Keratinocyte (primary cell): ENCODE measurements around the gene SAXO1. TPM values are rescaled to one million over a fixed set of nuclear protein-coding genes. Genes with fewer than 3 reads are reported as not detected.

Experiments
- DNase-seq: peaks from one replicate; pipeline ENCODE4 v3.0.0-alpha.2; 2011; ENCODE audit warnings: low read depth, missing footprints, low spot score
- FAIRE-seq: peaks from 2 replicates; lab custom pipeline; 2011; peaks lifted over from hg19 to GRCh38; lab: Jason Lieb, UNC
- H2AFZ ChIP-seq: 2 replicates; pipeline ENCODE4 v1.6.0; 2012; ENCODE audit warnings: low read length, control low read depth, inconsistent platforms; ENCODE audit not compliant: control insufficient read depth
- H3K27ac ChIP-seq: 2 replicates; pipeline ENCODE4 v1.5.1; 2011; ENCODE audit warnings: low read length; ENCODE audit not compliant: control insufficient read depth, insufficient read depth
- H3K27me3 ChIP-seq: 3 replicates; pipeline ENCODE4 v1.6.0; 2011; ENCODE audit warnings: low read length; ENCODE audit not compliant: control insufficient read depth, insufficient read depth; ENCODE audit errors: extremely low read depth
- H3K36me3 ChIP-seq, 2 experiments: 2 replicates in 1 of 2; 3 replicates in 1 of 2; pipeline ENCODE4 v1.5.1; 2011; ENCODE audit warnings: low read length in 2 of 2, mild to moderate bottlenecking in 1 of 2; ENCODE audit not compliant: control insufficient read depth in 2 of 2, insufficient read depth in 2 of 2; ENCODE audit errors: extremely low read depth in 1 of 2
- H3K4me1 ChIP-seq: 3 replicates; pipeline ENCODE4 v1.5.1; 2011; ENCODE audit warnings: low read length; ENCODE audit not compliant: control insufficient read depth, insufficient read depth; ENCODE audit errors: extremely low read depth
- H3K4me2 ChIP-seq: 3 replicates; pipeline ENCODE4 v1.6.0; 2011; ENCODE audit warnings: low read depth, low read length; ENCODE audit not compliant: control insufficient read depth, insufficient read depth; ENCODE audit errors: extremely low read depth
- H3K4me3 ChIP-seq, 3 experiments: fragments of 200-600 bp in 1 of 3; sonication (generic) in 1 of 3; 2 replicates in 2 of 3; 3 replicates in 1 of 3; pipeline ENCODE4 v1.5.1; 2011 to 2016; ENCODE audit warnings: low read length in 3 of 3, mild to moderate bottlenecking in 3 of 3, control low read depth in 2 of 3, inconsistent platforms in 1 of 3, low read depth in 1 of 3, mixed read lengths in 1 of 3, mixed run types in 1 of 3, moderate library complexity in 1 of 3; ENCODE audit not compliant: control insufficient read depth in 2 of 3, insufficient read depth in 2 of 3; ENCODE audit errors: extremely low read depth in 1 of 3
- H3K79me2 ChIP-seq: 2 replicates; pipeline ENCODE4 v1.6.0; 2012; ENCODE audit warnings: low read length; ENCODE audit not compliant: control insufficient read depth, insufficient read depth
- H3K9ac ChIP-seq: 3 replicates; pipeline ENCODE4 v1.6.0; 2011; ENCODE audit warnings: low read length; ENCODE audit not compliant: control insufficient read depth, insufficient read depth; ENCODE audit errors: extremely low read depth
- H3K9me1 ChIP-seq: 3 replicates; pipeline ENCODE4 v1.6.0; 2011; ENCODE audit warnings: low read length; ENCODE audit not compliant: control insufficient read depth, insufficient read depth; ENCODE audit errors: extremely low read depth
- H3K9me3 ChIP-seq: 2 replicates; pipeline ENCODE4 v1.5.1; 2012; ENCODE audit warnings: low read depth, low read length; ENCODE audit not compliant: control insufficient read depth
- H4K20me1 ChIP-seq: 3 replicates; pipeline ENCODE4 v1.6.0; 2011; ENCODE audit warnings: low read length; ENCODE audit not compliant: control insufficient read depth, insufficient read depth; ENCODE audit errors: extremely low read depth
- EZH2 ChIP-seq: IDR thresholded peaks from one replicate; pipeline ENCODE4 v1.6.1; 2012; ENCODE audit warnings: inconsistent platforms, mild to moderate bottlenecking, low read length, moderate library complexity
- dilution Hi-C: fragments of 300-500 bp; cut with MboI; formaldehyde crosslinking; loops from one replicate; pipeline ENCODE4 v1.7.0; 2020; ENCODE audit warnings: low sequenced_read_pairs; ENCODE audit not compliant: extremely low pct_ligation_motif_present
- polyA plus RNA-seq, 5 experiments: library from polyadenylated mRNA; depleted of rRNA in 3 of 5; stranded (reverse) in 3 of 5; stranded (forward) in 1 of 5; unstranded in 1 of 5; fragments of >200 nt; gene quantifications; 1 replicate in 1 of 5; 2 replicates in 3 of 5; 3 replicates in 1 of 5; pipeline versions ENCODE4 v1.2.1 to v1.2.3, GENCODE V29; 2011 to 2012; ENCODE audit warnings: missing spikeins in 2 of 5, low read depth in 1 of 5, low replicate concordance in 1 of 5
- TF ChIP-seq, protein P1 (sequence below), 3 experiments: IDR thresholded peaks in 1 of 3; conservative IDR thresholded peaks in 1 of 3; optimal IDR thresholded peaks in 1 of 3; 2 replicates in 2 of 3; 3 replicates in 1 of 3; pipeline versions ENCODE3 to v1.5.1; 2011; ENCODE audit warnings: low read length in 3 of 3, mild to moderate bottlenecking in 3 of 3, moderate library complexity in 2 of 3, control low read depth in 1 of 3, inconsistent platforms in 1 of 3; ENCODE audit not compliant: insufficient read depth in 2 of 3; ENCODE audit errors: extremely low read depth in 1 of 3

Gene SAXO1
- polyA plus RNA-seq, 1 donor (not counting 4 experiments of a cell fraction or from before 2014, with no cell fraction given), result not detected

GRCh38 chr9:18907927-18908625 lies 124.9 kb downstream of the SAXO1 start:
- H2AFZ ChIP-seq, result no peak overlapping the region
- dilution Hi-C loops, result no loop called here
- H3K9me1 ChIP-seq, result no peaks in the 10 kb centered on the region
- FAIRE-seq (no peak), DNase-seq (no peak)
- H3K9ac ChIP-seq, result no peak overlapping the region
- H3K36me3 ChIP-seq, result no peaks in the 10 kb centered on the region
- H3K79me2 ChIP-seq, result no peaks in the 10 kb centered on the region
- H3K9me3 ChIP-seq, result no peaks in the 10 kb centered on the region
- TF ChIP-seq, protein P1, sequence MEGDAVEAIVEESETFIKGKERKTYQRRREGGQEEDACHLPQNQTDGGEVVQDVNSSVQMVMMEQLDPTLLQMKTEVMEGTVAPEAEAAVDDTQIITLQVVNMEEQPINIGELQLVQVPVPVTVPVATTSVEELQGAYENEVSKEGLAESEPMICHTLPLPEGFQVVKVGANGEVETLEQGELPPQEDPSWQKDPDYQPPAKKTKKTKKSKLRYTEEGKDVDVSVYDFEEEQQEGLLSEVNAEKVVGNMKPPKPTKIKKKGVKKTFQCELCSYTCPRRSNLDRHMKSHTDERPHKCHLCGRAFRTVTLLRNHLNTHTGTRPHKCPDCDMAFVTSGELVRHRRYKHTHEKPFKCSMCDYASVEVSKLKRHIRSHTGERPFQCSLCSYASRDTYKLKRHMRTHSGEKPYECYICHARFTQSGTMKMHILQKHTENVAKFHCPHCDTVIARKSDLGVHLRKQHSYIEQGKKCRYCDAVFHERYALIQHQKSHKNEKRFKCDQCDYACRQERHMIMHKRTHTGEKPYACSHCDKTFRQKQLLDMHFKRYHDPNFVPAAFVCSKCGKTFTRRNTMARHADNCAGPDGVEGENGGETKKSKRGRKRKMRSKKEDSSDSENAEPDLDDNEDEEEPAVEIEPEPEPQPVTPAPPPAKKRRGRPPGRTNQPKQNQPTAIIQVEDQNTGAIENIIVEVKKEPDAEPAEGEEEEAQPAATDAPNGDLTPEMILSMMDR (optimal IDR thresholded peaks at IDR 0.05 in 1 of 3, IDR thresholded peaks at IDR 0.05 in 1 of 3, conservative IDR thresholded peaks at IDR 0.05 in 1 of 3; ENCODE audit: extremely low read depth in 1 of 3, insufficient read depth in 2 of 3, low read length in 3 of 3), result no peak
- TF ChIP-seq EZH2, result no peak
- no peak overlapping the region for H3K27ac ChIP-seq
- H3K4me2 ChIP-seq, result no peak overlapping the region
- H4K20me1 ChIP-seq, result no peaks in the 10 kb centered on the region
- no peaks in the 10 kb centered on the region for H3K4me1 ChIP-seq
- peaks cover 3% of the 10 kb centered on the region for H3K27me3 ChIP-seq
- no peak overlapping the region for H3K4me3 ChIP-seq

DNA sequence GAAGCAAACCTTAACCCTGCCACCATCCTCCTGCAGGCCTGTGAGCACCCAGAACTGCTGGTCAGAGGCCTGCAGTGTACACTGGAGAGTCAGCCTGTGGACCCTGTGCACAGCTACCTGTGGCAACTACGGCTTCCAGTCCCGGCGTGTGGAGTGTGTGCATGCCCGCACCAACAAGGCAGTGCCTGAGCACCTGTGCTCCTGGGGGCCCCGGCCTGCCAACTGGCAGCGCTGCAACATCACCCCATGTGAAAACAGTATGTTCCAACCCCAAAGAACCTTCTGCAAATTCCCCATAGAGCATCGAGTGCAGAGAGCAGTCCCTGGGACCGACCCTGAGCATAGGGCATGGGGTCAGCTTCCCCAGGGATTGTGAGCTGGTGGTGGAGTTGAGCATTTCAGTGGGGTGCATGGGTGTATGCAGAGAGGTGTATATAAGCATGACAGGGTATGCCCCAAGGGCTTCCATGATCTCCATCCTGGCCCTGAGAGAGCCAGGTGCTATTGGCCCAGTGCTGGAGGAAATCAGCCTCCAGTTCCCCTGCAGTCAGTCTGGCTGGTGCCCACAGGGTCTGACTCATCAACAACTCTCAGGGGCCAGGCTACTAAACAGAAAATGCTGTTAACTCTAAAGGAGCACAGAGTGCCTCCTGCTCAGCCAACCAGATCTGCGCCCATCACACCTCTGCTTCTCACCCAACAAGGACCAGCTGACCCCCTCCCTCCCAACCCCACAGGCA lies 126.2 kb downstream of the SAXO1 start:
- FAIRE-seq, result peak; percentile 75
- dilution Hi-C loops, result no loop called here
- no peak for TF ChIP-seq EZH2
- TF ChIP-seq, protein P1 (optimal IDR thresholded peaks at IDR 0.05 in 1 of 3, IDR thresholded peaks at IDR 0.05 in 1 of 3, conservative IDR thresholded peaks at IDR 0.05 in 1 of 3; ENCODE audit: extremely low read depth in 1 of 3, insufficient read depth in 2 of 3, low read length in 3 of 3), result no peak

More for the DNA sequence above, 126.2 kb downstream of the SAXO1 start:
- Histone ChIP-seq H2AFZ (no peak overlapping the region), H3K4me1 (no peaks in the 10 kb centered on the region), H3K36me3 (no peaks in the 10 kb centered on the region), H3K4me3 (no peak overlapping the region), H3K4me2 (no peak overlapping the region), H3K79me2 (no peaks in the 10 kb centered on the region), H3K27me3 (peaks cover 3% of the 10 kb centered on the region), H3K9me3 (no peaks in the 10 kb centered on the region), H4K20me1 (no peaks in the 10 kb centered on the region), H3K27ac (no peak overlapping the region), H3K9me1 (no peaks in the 10 kb centered on the region), H3K9ac (no peak overlapping the region)
- DNase-seq, result no peak
